Activated CD4-positive, alpha-beta T cell treated with anti-CD3 and anti-CD28 coated beads, Interleukin-2, amount 50 U/mL, for 16 hours (primary cell): ENCODE measurements around the gene SPTAN1.

ENCODE experiments used
- DNase-seq: peaks from one replicate; pipeline ENCODE4 v3.0.0-alpha.2; 2020

The SPTAN1 gene

DNA sequence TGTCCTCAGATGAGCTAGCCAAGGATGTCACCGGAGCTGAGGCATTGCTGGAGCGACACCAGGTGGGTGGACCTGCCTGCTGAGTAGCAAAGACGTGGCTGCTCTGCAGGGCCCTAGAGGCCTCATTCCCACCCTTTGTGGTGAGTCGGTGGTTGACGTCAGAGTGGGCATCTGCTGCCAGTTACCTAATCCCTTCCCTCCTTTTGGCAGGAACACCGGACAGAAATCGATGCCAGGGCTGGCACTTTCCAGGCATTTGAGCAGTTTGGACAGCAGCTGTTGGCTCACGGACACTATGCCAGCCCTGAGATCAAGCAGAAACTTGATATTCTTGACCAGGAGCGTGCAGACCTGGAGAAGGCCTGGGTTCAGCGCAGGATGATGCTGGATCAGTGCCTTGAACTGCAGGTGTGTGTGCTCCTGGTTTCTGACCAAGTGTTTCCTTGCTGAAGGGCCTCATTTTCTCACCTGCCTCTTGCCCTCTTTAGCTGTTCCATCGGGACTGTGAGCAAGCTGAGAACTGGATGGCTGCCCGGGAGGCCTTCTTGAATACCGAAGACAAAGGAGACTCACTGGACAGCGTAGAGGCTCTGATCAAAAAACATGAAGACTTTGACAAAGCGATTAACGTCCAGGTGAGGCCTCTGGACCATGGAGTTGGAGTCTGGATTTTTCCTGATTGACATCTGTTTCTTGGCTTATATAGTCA, 55.4 kb downstream of the SPTAN1 start:
- DNase-seq: no peak

DNA sequence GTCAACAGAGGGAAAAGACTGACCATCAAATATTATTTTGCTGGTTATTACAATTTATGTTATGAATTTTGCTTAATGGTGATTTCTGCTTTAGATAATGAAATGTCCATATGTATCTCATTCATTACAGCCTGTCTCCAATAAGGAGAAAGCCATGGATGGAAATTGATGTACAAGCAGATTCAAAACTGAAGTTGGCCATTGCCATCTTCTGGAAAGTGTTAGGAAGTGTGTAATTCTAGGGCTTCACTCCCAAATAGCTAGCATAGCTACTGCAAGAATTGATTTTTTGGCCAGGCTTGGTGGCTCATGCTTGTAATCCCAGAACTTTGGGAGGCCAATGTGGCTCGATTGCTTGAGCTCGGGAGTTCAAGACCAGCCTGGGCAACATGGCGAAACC, 58.5 kb downstream of the SPTAN1 start:
- no peak for DNase-seq

- DNase-seq: no peak
These were observed 59.4 kb downstream of the SPTAN1 start for GRCh38 chr9:128611600-128612394.

DNA sequence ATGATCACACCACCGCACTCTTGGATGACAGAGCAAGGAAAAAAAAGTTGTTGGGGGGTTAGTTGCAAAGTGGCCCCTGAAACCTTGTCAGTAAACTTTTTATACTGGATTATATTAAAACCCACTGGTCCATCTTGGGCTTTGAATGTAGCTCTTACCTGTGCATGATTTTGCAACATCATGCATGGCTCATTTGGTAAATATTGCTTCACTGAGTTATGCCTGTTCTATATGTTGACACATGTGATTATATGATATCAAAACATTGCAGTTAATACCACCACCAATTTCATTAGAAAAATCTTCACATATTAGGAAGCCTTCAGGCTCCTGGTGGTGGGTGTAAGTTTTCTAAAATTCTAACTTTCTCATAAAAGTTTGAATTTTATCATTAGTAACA, 62.3 kb downstream of the SPTAN1 start:
- DNase-seq: no peak

GRCh38 chr9:128615571-128615970, 63.2 kb downstream of the SPTAN1 start:
- no peak for DNase-seq

- no peak for DNase-seq
These were observed 65.6 kb downstream of the SPTAN1 start for GRCh38 chr9:128617943-128618342.

GRCh38 chr9:128619127-128619526, 66.7 kb downstream of the SPTAN1 start:
- no peak for DNase-seq

- no peak for DNase-seq
These were observed 67.4 kb downstream of the SPTAN1 start for GRCh38 chr9:128619779-128620178.

DNA sequence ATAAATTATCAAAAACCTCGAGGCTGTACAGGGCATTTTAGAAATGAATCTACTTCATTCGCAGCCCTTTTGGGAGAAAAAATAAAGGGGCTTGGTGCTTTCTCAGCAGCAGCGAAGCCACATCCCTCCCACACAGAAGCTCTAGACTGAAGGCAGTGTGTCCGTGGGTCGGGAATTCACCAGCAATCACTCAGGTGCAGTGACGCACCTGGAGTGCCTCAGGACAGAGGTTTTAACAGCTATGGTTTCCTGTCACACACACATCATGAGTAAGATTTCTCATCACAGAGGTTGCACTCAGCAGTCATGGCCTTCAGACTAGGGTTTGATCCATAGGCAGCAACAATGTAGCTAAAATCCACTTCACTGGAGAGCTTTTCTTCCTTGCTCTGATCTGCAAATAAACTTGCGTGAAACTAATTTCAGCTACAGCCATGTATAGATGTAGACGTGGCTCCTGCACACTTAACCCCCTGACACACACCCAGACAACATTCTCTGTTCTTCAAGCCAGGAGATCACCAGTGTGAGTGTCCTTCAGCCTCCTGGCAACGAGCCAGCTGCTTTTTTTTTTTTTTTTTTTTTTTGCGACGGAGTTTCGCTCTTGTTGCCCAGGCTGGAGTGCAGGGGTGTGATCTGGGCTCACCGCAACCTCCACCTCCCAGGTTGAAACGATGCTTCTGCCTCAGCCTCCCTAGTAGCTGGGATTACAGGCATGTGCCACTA, 69.5 kb downstream of the SPTAN1 start:
- DNase-seq: no peak

DNA sequence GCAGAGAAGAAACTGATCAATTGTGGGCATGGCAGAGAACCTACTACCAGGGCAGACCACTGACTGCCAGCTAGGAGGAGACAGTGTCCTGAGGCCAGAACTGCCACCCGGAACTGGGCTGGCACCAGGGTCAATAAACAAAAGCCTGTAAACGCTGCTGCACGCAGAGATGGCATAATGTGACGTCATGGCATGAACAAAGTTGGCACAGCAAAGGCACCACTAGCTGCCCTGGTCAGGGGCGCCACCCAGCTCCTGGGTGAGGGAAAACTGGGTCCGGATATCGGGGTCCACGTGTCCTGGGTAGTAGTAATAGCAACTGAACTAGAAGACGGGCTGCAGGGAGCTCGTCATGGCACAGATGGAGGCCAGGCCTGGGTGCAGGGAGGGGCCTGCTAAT, 72.2 kb downstream of the SPTAN1 start:
- DNase-seq: no peak

DNA sequence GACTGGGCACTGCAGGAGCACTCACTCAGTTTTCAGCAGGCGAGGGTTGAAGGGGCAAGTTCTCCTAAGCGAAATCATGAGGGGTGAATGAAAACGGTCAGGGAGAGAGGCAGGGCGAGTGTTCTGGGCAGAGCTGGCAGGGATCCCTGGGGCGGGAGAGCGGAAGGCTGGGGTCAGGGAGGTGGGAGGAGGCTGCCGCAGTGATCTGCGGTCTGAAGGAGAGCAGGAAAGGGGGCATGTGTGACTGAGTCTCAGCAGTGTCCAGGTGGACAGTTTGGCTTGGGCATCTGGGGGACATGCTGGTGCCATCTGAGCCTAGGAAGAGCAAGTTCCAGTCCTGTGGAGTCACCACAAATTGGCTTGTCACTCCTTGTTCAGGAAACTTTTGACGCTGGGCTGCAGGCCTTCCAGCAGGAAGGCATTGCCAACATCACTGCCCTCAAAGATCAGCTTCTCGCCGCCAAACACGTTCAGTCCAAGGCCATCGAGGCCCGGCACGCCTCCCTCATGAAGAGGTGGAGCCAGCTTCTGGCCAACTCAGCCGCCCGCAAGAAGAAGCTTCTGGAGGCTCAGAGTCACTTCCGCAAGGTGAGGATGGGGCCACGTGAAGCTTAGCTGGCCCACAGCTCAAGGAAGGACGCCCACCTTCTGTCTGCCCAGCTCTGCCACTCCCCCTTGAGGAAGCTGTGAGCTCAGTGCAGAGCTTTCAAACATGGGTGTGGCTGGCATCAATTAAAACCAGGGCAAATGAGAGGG, 73.2 kb downstream of the SPTAN1 start:
- no peak for DNase-seq

GRCh38 chr9:128626181-128626580, 73.8 kb downstream of the SPTAN1 start:
- no peak for DNase-seq

DNA sequence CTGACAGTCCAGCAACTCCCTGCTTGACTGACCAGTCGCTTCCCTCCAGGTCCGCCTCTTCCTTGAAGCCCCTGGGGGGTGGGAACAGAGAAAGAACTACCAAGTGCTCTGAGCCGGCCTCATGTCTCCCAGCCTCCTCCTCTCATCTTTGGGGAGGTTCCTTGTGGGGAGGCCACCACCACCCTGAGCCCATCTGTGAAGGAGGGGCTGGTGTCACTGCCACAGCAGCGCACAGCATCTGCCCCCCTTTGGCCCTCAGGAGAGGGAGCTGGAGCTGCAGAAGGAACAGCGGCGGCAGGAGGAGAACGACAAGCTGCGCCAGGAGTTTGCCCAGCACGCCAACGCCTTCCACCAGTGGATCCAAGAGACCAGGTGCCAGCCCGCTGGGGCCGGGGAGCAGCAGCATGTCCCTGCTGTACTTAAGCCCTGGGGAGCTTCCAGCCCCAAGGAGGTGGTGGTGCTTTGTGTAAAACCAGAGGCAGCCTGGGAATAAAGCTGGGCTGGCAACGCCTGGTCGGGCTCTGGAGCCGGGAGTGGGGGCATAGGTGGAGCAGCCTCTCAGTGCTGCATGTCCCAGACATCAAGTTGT, 74.8 kb downstream of the SPTAN1 start:
- no peak for DNase-seq

GRCh38 chr9:128627906-128628305, 75.5 kb downstream of the SPTAN1 start:
- DNase-seq: no peak

GRCh38 chr9:128628471-128629048, 76.2 kb downstream of the SPTAN1 start:
- DNase-seq: no peak

DNA sequence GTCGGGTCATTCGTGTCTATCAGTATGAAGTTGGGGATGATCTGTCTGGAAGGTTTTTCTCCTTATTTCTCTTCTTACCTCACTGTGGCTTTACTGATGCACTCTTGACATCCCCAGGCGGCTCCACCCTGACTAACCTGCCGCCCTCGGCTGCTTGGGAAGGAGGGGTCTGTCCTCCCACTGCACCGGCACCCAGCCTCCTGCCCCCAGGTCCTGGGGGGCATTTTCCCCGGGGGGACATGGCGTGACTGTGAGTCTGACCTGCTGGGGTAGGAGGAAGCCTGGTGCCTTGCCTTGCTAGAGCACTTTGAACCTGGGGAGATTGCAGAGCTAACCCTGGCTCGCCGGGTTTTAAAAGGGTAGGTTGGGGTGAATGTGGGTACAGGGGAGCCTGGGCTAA, 76.7 kb downstream of the SPTAN1 start:
- DNase-seq: no peak

GRCh38 chr9:128629852-128630545, 77.6 kb downstream of the SPTAN1 start:
- DNase-seq: no peak

- DNase-seq: no peak
These were observed 79.2 kb downstream of the SPTAN1 start for GRCh38 chr9:128631636-128632035.

DNA sequence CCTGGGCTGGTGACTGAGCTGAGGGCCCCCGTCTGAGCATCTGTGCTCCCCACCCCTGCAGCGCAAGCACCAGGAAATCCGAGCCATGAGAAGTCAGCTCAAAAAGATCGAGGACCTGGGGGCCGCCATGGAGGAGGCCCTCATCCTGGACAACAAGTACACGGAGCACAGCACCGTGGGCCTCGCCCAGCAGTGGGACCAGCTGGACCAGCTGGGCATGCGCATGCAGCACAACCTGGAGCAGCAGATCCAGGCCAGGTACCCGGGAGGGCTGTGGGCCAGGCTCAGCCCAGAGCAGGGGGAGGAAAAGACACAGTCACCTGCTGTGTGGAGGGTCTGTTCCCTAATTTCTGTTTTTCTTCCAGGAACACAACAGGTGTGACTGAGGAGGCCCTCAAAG, 79.7 kb downstream of the SPTAN1 start:
- DNase-seq: no peak

GRCh38 chr9:128632486-128632885, 80.1 kb downstream of the SPTAN1 start:
- no peak for DNase-seq

DNA sequence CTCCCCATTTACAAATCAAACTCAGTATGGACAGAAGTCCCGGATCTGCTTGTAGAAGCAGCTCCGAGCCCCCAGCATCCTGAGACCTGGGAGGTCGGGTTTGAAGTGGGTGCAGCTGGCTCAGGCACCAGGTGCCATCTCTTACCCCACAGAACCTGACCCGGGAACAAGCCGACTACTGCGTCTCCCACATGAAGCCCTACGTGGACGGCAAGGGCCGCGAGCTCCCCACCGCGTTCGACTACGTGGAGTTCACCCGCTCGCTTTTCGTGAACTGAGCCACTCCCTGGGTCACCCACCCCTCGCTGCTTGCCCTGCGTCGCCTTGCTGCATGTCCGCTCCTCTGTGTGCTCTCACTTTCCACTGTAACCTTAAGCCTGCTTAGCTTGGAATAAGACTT, 80.7 kb downstream of the SPTAN1 start:
- no peak for DNase-seq

- DNase-seq: no peak
These were observed 81.2 kb downstream of the SPTAN1 start for GRCh38 chr9:128633601-128634000.
